GM04503 (cell line): ENCODE measurements around the gene SRL.
"Not testable (repeated sequence)": the region's sequence is repeated elsewhere in the genome, so short reads cannot be mapped to it uniquely, and the experiment has no call there.

Source experiments
- DNase-seq: peaks from one replicate; pipeline ENCODE4 v3.0.0-alpha.2; 2012; ENCODE audit warnings: low read depth

Gene SRL

DNA sequence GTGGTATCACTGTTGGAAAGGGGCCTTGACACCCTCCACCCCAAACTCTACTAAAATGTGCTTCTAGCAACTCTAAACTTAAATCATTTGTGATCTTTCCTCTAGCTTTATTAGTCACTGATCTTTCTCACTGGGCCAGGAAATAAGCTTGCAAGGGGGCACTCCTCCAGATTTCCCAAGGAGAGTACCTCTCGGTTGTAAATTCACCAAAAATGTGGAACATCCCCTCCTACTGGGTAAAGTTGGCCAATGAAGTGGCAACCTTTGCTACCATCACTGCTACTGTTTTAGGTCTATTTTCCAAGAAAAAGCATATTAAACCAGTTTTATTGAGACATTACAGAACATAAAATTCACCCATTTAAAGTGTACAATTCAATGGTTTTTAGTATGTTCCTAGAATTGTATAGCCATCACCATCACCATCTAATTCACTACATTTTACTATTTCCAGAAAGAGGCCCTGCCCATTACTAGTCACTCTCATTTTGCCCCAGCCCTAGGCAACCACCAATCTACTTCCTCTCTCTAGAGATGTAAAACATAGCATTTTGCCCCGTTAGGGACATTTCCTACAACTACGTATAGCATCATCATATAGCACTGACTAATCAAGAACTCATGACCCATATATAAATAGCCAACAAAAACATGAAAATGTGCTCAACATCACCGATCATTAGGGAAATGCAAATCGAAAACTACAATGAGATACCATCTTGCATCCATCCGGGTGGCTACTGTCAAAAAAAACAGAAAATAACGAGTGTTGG, 81.0 kb downstream of the SRL start:
- DNase-seq = no peak

GRCh38 chr16:4159726-4160125, 82.2 kb downstream of the SRL start:
- no peak for DNase-seq

GRCh38 chr16:4158143-4159093, 83.5 kb downstream of the SRL start:
- DNase-seq = no peak

GRCh38 chr16:4157376-4157825, 84.5 kb downstream of the SRL start:
- no peak for DNase-seq

DNA sequence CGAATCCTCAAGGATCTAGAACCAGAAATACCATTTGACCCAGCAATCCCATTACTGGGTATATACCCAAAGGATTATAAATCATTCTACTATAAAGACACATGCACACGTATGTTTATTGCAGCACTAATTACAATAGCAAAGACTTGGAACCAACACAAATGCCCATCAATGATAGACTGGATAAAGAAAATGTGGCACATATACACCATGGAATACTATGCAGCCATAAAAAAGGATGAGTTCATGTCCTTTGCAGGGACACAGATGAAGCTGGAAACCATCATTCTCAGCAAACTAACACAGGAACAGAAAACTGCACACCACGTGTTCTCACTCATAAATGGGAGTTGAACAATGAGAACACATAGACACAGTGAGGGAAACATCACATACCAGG, 85.4 kb downstream of the SRL start:
- not testable (repeated sequence) for DNase-seq

- not testable (repeated sequence) for DNase-seq
Observed at GRCh38 chr16:4153364-4153763, 88.5 kb downstream of the SRL start.

DNA sequence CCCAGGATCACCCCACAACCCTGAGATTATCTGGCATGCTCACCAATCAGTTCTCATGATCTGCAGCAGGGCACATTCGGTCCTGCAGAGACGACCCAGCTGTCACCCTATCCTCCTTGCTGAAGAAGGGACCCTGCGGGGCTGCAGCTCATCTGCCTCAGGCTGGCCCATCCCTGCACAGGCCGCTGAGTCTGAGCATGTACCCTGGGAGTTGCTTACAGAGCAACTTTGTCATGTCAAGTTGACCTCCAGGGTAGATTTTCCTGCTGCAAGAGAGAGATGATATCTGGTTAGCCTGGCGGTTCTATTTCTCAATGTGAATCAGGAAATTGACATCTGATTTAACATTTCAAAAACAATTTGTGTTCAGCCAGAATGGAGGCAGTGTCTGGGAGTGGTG, 89.6 kb downstream of the SRL start:
- DNase-seq = no peak

DNA sequence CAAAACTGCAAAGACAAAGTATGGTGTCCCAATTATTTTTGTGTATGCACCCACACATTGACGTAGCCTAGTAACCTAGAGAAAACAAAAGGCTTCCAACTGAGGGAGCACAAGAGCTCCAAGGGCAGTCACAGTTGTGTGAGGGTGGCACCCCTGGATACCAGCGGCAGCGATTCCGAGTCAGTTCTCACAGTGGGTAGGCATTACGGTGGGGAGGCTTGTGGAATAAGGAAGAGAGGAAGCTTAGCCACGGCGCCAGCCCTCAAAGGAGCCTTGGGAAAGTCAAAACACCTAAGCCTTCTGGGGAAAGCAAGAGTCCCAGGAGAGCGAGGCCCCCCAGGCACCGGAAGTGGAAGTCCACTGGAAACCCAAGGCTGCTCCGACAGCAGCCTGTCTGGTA, 94.6 kb downstream of the SRL start:
- no peak for DNase-seq

GRCh38 chr16:4142268-4142667, 99.6 kb downstream of the SRL start:
- no peak for DNase-seq

- no peak for DNase-seq
Observed at GRCh38 chr16:4141604-4142003, 100.3 kb downstream of the SRL start.

DNA sequence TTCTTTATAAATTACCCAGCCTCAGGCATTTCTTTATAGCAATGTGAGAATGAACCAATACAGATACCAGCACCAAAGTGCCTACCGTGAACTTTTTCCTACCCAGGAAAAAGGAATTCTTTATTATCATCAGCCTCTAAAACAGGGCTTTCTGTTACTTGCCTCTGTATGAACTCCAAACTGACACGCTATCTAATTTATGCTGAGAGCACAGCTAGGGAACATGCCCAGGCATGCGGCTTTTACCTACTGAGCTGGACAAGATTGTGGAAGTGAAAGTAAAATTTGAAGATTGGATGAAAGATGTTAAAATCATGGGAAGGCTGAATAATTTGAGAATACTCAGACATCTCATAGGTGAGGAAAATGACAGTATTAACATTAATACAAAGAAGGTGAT, 101.2 kb downstream of the SRL start:
- DNase-seq = no peak

DNA sequence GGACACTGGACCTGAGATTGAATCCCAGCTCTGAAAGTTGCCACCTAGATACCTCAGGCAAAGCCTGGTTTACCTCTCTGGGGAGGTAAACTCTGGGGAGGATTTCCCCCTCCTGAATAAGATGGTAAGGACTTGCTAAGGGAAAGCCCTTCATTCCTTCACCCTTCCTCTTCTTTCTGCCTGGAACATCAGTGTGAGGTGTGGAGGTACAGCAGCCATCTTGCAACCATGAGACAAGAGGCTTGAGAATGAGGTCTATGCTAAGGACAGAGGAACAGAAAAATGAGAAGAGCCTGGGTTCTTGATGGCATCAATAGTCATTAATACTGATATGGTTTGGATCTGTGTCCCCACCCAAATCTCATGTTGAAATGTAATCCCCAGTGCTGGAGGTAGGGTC, 101.9 kb downstream of the SRL start:
- DNase-seq = no peak
